ENCODE measurements around the gene TPSG1.
"Not testable (repeated sequence)": the region's sequence is repeated elsewhere in the genome, so short reads cannot be mapped to it uniquely, and the experiment has no call there.

- TF ChIP-seq CTCF (IDR thresholded peaks at IDR 0.05; ENCODE audit: borderline replicate concordance, extremely low read depth, low read length, poor library complexity, severe bottlenecking); EZH2 (IDR thresholded peaks at IDR 0.05; ENCODE audit: borderline replicate concordance, low read depth, low read length, severe bottlenecking): not testable (repeated sequence)
Observed at GRCh38 chr16:1255276-1256122, 30.4 kb upstream of the TPSG1 start, which contains the start of gene TPSD1.
